ENCODE results near the gene ADCY2. TPM values are rescaled to one million over a fixed set of nuclear protein-coding genes. Genes with fewer than 3 reads are reported as not detected.
A peak's percentile ranks its signal among the peaks of the same experiment; 100 is the strongest.

The ADCY2 gene
- total RNA-seq = 10 to 100 TPM in 3 of 4 donors, 1 to 10 TPM in 1; 2.6 to 24.8 (median 10.9) TPM

GRCh38 chr5:7395947-7396712 is at the start of gene ADCY2:
ADCY2 (plus strand) TSS chr5:7396138; CDS start chr5:7396297, 159 bp downstream.
- no peak for DNase-seq (ENCODE audit: low spot score in 2 of 2)
- TF ChIP-seq POLR2A (IDR thresholded peaks at IDR 0.05) = no peak
- TF ChIP-seq POLR2AphosphoS5 (IDR thresholded peaks at IDR 0.05) = no peak
- no peak for TF ChIP-seq EP300 (IDR thresholded peaks at IDR 0.05)
- no peak for TF ChIP-seq CTCF (IDR thresholded peaks at IDR 0.05)
- H3K36me3 ChIP-seq = no peaks in the 10 kb centered on the region
- H3K27me3 ChIP-seq = peaks cover 9% of the 10 kb centered on the region
- H3K4me1 ChIP-seq = peaks cover 20% of the 10 kb centered on the region
- WGBS = no CpG with 5 or more reads among the region's 121 CpGs
- H3K4me3 ChIP-seq = peak within 1 kb of the TSS; percentile 61
- H3K27ac ChIP-seq = peak within 1 kb of the TSS; percentile 64
- H3K9me3 ChIP-seq = no peaks in the 10 kb centered on the region

GRCh38 chr5:7347377-7347776 is 48.6 kb upstream of the ADCY2 start:
- Histone ChIP-seq H3K4me3 (no peak overlapping the region), H3K36me3 (no peaks in the 10 kb centered on the region), H3K4me1 (no peaks in the 10 kb centered on the region), H3K27me3 (no peaks in the 10 kb centered on the region), H3K27ac (no peak overlapping the region), H3K9me3 (no peaks in the 10 kb centered on the region)
- DNase-seq (ENCODE audit: low spot score in 2 of 2) = no peak
- TF ChIP-seq POLR2AphosphoS5 (IDR thresholded peaks at IDR 0.05) = no peak
- TF ChIP-seq EP300 (IDR thresholded peaks at IDR 0.05) = no peak
- TF ChIP-seq CTCF (IDR thresholded peaks at IDR 0.05) = no peak
- TF ChIP-seq POLR2A (IDR thresholded peaks at IDR 0.05) = no peak
- WGBS = 84% methylated on average over 6 of the region's 6 CpGs

- H3K36me3 ChIP-seq = no peaks in the 10 kb centered on the region
- DNase-seq (ENCODE audit: low spot score in 2 of 2) = no peak
- H3K27me3 ChIP-seq = no peaks in the 10 kb centered on the region
- no peaks in the 10 kb centered on the region for H3K9me3 ChIP-seq
- no peaks in the 10 kb centered on the region for H3K4me1 ChIP-seq
- no peak overlapping the region for H3K27ac ChIP-seq
- TF ChIP-seq EP300 (IDR thresholded peaks at IDR 0.05) = no peak
- WGBS = 44% methylated on average over 8 of the region's 8 CpGs
- no peak overlapping the region for H3K4me3 ChIP-seq
Measured at GRCh38 chr5:7348168-7348854, 47.6 kb upstream of the ADCY2 start.

GRCh38 chr5:7361593-7361992 is 34.3 kb upstream of the ADCY2 start:
- Histone ChIP-seq H3K4me3 (no peak overlapping the region), H3K9me3 (no peaks in the 10 kb centered on the region), H3K36me3 (no peaks in the 10 kb centered on the region), H3K27ac (no peak overlapping the region), H3K27me3 (no peaks in the 10 kb centered on the region), H3K4me1 (no peaks in the 10 kb centered on the region)
- DNase-seq (ENCODE audit: low spot score in 2 of 2) = no peak
- no peak for TF ChIP-seq CTCF (IDR thresholded peaks at IDR 0.05)
- TF ChIP-seq POLR2A (IDR thresholded peaks at IDR 0.05) = no peak
- TF ChIP-seq POLR2AphosphoS5 (IDR thresholded peaks at IDR 0.05) = no peak
- no peak for TF ChIP-seq EP300 (IDR thresholded peaks at IDR 0.05)
- 56% methylated on average over 5 of the region's 5 CpGs for WGBS

GRCh38 chr5:7363067-7363677 is 32.8 kb upstream of the ADCY2 start:
- no peaks in the 10 kb centered on the region for H3K27me3 ChIP-seq
- no peak for TF ChIP-seq POLR2AphosphoS5 (IDR thresholded peaks at IDR 0.05)
- no peak for TF ChIP-seq EP300 (IDR thresholded peaks at IDR 0.05)
- no peak for TF ChIP-seq CTCF (IDR thresholded peaks at IDR 0.05)
- TF ChIP-seq POLR2A (IDR thresholded peaks at IDR 0.05) = no peak
- 46% methylated on average over 2 of the region's 2 CpGs for WGBS
- H3K27ac ChIP-seq = no peak overlapping the region
- DNase-seq (ENCODE audit: low spot score in 2 of 2) = no peak
- H3K36me3 ChIP-seq = no peaks in the 10 kb centered on the region
- no peak overlapping the region for H3K4me3 ChIP-seq
- H3K9me3 ChIP-seq = no peaks in the 10 kb centered on the region
- H3K4me1 ChIP-seq = no peaks in the 10 kb centered on the region
